HS-5 (cell line): Measurements from ENCODE around the gene CMTM4.
A peak's percentile ranks its signal among the peaks of the same experiment; 100 is the strongest.
"Not testable (repeated sequence)": the region's sequence is repeated elsewhere in the genome, so short reads cannot be mapped to it uniquely, and the experiment has no call there.

Experiments used
- DNase-seq: peaks from one replicate; pipeline ENCODE4 v3.0.0-alpha.2; 2012; ENCODE audit warnings: low read depth

The CMTM4 gene

GRCh38 chr16:66616169-66616568 is 80.4 kb downstream of the CMTM4 start:
- no peak for DNase-seq

GRCh38 chr16:66614161-66614802 is 82.3 kb downstream of the CMTM4 start:
- DNase-seq, result no peak

- no peak for DNase-seq
Measured at GRCh38 chr16:66612422-66612821, 84.1 kb downstream of the CMTM4 start.

GRCh38 chr16:66611911-66612310 is 84.6 kb downstream of the CMTM4 start:
- DNase-seq, result not testable (repeated sequence)

GRCh38 chr16:66610111-66610820 is 86.3 kb downstream of the CMTM4 start:
- DNase-seq, result no peak

GRCh38 chr16:66609139-66609510 is 87.4 kb downstream of the CMTM4 start:
- no peak for DNase-seq

GRCh38 chr16:66608241-66609138 is 88.1 kb downstream of the CMTM4 start:
- DNase-seq, result peak; percentile 68

- DNase-seq, result no peak
Measured at GRCh38 chr16:66605979-66606751, 90.4 kb downstream of the CMTM4 start.

- no peak for DNase-seq
Measured at GRCh38 chr16:66605177-66605978, 91.2 kb downstream of the CMTM4 start.

GRCh38 chr16:66604376-66605176 is 92.0 kb downstream of the CMTM4 start, which contains the start of gene CMTM3:
Gene CMTM3, plus strand, starts transcription at chr16:66604704. Its CDS starts 102 bp downstream, at chr16:66604806.
- DNase-seq, result no peak

- DNase-seq, result no peak
Measured at GRCh38 chr16:66603537-66604375, 92.8 kb downstream of the CMTM4 start.

- no peak for DNase-seq
Measured at GRCh38 chr16:66601471-66601870, 95.1 kb downstream of the CMTM4 start.

GRCh38 chr16:66600477-66600876 is 96.1 kb downstream of the CMTM4 start:
- no peak for DNase-seq

- DNase-seq, result no peak
Measured at GRCh38 chr16:66599726-66600125, 96.8 kb downstream of the CMTM4 start.

GRCh38 chr16:66598111-66598510 is 98.4 kb downstream of the CMTM4 start:
- no peak for DNase-seq

- DNase-seq, result no peak
Measured at GRCh38 chr16:66596986-66597848, 99.3 kb downstream of the CMTM4 start.

GRCh38 chr16:66596559-66596958 is 100.0 kb downstream of the CMTM4 start:
- DNase-seq, result not testable (repeated sequence)

- DNase-seq, result no peak
Measured at GRCh38 chr16:66594739-66595138, 101.8 kb downstream of the CMTM4 start.
